K562 (cell line): Measurements from ENCODE around the gene NEURL4. TPM values are rescaled to one million over a fixed set of nuclear protein-coding genes. Genes with fewer than 3 reads are reported as not detected.

Source experiments
- ATAC-seq: fragments of 200-7000 bp; cut with Tn5 transposase; 3 replicates; pipeline ENCODE4 v1.9.1; 2020; ENCODE audit warnings: moderate library complexity
- BruUV-seq: library from RNA; stranded (reverse); fragments of 400-500 nt; replicated peaks from 2 replicates; lab custom pipeline; 2021; lab: Mats Ljungman, UMichigan
- CTCF ChIA-PET: fragments of 300-600 bp; formaldehyde crosslinking; extraction: SDS; loops from one replicate; lab custom pipeline; 2021; ENCODE audit warnings: low intra/inter-chr PET ratio; lab: Yijun Ruan, JAX
- POLR2A ChIA-PET: fragments of 300-600, 350-650 bp; sonication (Branson Sonifier 250); formaldehyde crosslinking; extraction: SDS; loops from one replicate; lab custom pipeline; 2021; ENCODE audit warnings: antibody characterized with exemption, inconsistent platforms; lab: Yijun Ruan, JAX
- DNase-seq, 4 experiments: peaks; one replicate each; pipeline versions ENCODE4 v3.0.0 to v3.0.0-alpha.2; 2011 to 2018; ENCODE audit warnings: low spot score in 3 of 4, mixed read lengths in 3 of 4; ENCODE audit errors: extremely low read depth in 1 of 4
- FAIRE-seq: peaks from 2 replicates; lab custom pipeline; 2011; peaks lifted over from hg19 to GRCh38; lab: Jason Lieb, UNC
- H2AFZ ChIP-seq: 2 replicates; pipeline ENCODE4 v1.6.0; 2011; ENCODE audit warnings: low read depth, low read length, control low read depth, inconsistent platforms
- H3K27ac ChIP-seq: fragments of 200-600 bp; 3 replicates; pipeline ENCODE4 v1.8.0; 2011; ENCODE audit warnings: low read depth, mild to moderate bottlenecking, control low read depth, inconsistent platforms, low read length, moderate library complexity, mixed read lengths; ENCODE audit errors: extremely low read depth
- H3K27me3 ChIP-seq, 2 experiments: fragments of 300-600 bp in 1 of 2; 2 replicates in 1 of 2; 3 replicates in 1 of 2; pipeline versions ENCODE4 v1.6.0 to v1.8.0; 2011; ENCODE audit warnings: inconsistent platforms in 2 of 2, low read length in 2 of 2, mild to moderate bottlenecking in 1 of 2, mixed read lengths in 1 of 2, moderate library complexity in 1 of 2; ENCODE audit not compliant: control insufficient read depth in 2 of 2, insufficient read depth in 2 of 2
- H3K36me3 ChIP-seq: fragments of 300-600 bp; 3 replicates; pipeline ENCODE4 v1.8.0; 2011; ENCODE audit warnings: mild to moderate bottlenecking, low read length, inconsistent platforms; ENCODE audit not compliant: control insufficient read depth, insufficient read depth
- H3K4me1 ChIP-seq, 2 experiments: fragments of 200-600 bp in 1 of 2; replicated peaks in 1 of 2; 2 replicates in 1 of 2; 3 replicates in 1 of 2; pipeline versions ENCODE4 v1.5.1 to v1.8.0; 2011; ENCODE audit warnings: inconsistent platforms in 2 of 2, low read length in 2 of 2, mild to moderate bottlenecking in 1 of 2, mixed read lengths in 1 of 2, moderate library complexity in 1 of 2; ENCODE audit not compliant: control insufficient read depth in 2 of 2, insufficient read depth in 2 of 2
- H3K4me2 ChIP-seq: 2 replicates; pipeline ENCODE4 v1.6.1; 2011; ENCODE audit warnings: low read length, control low read depth, inconsistent platforms, mixed read lengths; ENCODE audit not compliant: insufficient read depth
- H3K4me3 ChIP-seq: fragments of 200-600 bp; sonication (generic), shearing (Covaris generic); 2 replicates; pipeline ENCODE4 v1.5.1; 2016; ENCODE audit warnings: control low read depth, inconsistent platforms
- H3K79me2 ChIP-seq: fragments of 200-600 bp; 3 replicates; pipeline ENCODE4 v1.8.0; 2011; ENCODE audit warnings: low read length, inconsistent platforms; ENCODE audit not compliant: control insufficient read depth, insufficient read depth
- H3K9ac ChIP-seq, 2 experiments: 2 replicates each; pipeline versions ENCODE4 v1.6.0 to v1.6.1; 2011; ENCODE audit warnings: low read depth in 2 of 2, low read length in 2 of 2, control low read depth in 1 of 2, inconsistent platforms in 1 of 2, mild to moderate bottlenecking in 1 of 2, mixed read lengths in 1 of 2; ENCODE audit not compliant: insufficient read depth in 1 of 2
- H3K9me1 ChIP-seq: one replicate; pipeline ENCODE4 v1.6.0; 2011; ENCODE audit warnings: inconsistent platforms, mild to moderate bottlenecking, low read length, moderate library complexity; ENCODE audit not compliant: control insufficient read depth, insufficient read depth
- H3K9me3 ChIP-seq: replicated peaks from 2 replicates; pipeline ENCODE4 v1.5.1; 2011; ENCODE audit warnings: low read depth, low read length, inconsistent platforms; ENCODE audit not compliant: control insufficient read depth, insufficient read depth
- H4K20me1 ChIP-seq: replicated peaks from 2 replicates; pipeline ENCODE4 v1.6.1; 2011; ENCODE audit warnings: low read length, inconsistent platforms, mixed read lengths; ENCODE audit not compliant: control insufficient read depth, insufficient read depth
- BRF2 ChIP-seq: IDR thresholded peaks from 3 replicates; pipeline ENCODE4 v1.6.1; 2011; ENCODE audit warnings: borderline replicate concordance, mild to moderate bottlenecking; ENCODE audit not compliant: insufficient read length, insufficient read depth
- C11orf30 ChIP-seq: fragments of 450-650 bp; IDR thresholded peaks from 2 replicates; pipeline ENCODE4 v1.6.1; 2016; ENCODE audit warnings: low read depth, mild to moderate bottlenecking
- EP300 ChIP-seq: IDR thresholded peaks from 2 replicates; pipeline ENCODE4 v1.6.1; 2012; ENCODE audit warnings: low read length, improper control_type of control experiment
- POLR3A ChIP-seq: IDR thresholded peaks from 2 replicates; pipeline ENCODE4 v1.6.1; 2011; ENCODE audit warnings: borderline replicate concordance, mild to moderate bottlenecking, moderate library complexity; ENCODE audit not compliant: insufficient read length, insufficient read depth; ENCODE audit errors: extremely low read depth
- PTTG1 ChIP-seq: fragments of 450-650 bp; IDR thresholded peaks from 2 replicates; pipeline ENCODE4 v1.6.1; 2016; ENCODE audit warnings: low read depth, mild to moderate bottlenecking, missing genetic modification characterization, missing compliant biosample characterization
- TFAP4 ChIP-seq: sonication (generic); formaldehyde crosslinking; IDR thresholded peaks from 2 replicates; pipeline ENCODE4 v1.8.0; 2022; ENCODE audit warnings: missing genetic modification reagents, mild to moderate bottlenecking, moderate library complexity, borderline replicate concordance
- THAP12 ChIP-seq: fragments of 250-450 bp; sonication (Bioruptor Pico); IDR thresholded peaks from 2 replicates; pipeline ENCODE4 v1.9.0; 2021; ENCODE audit warnings: mild to moderate bottlenecking, inconsistent platforms
- TRIM25 ChIP-seq: fragments of 450-650 bp; IDR thresholded peaks from 2 replicates; pipeline ENCODE4 v1.7.0; 2016; ENCODE audit warnings: borderline replicate concordance
- ZNF174 ChIP-seq: fragments of 250-450 bp; sonication (Bioruptor Pico); IDR thresholded peaks from 2 replicates; pipeline ENCODE4 v1.4.0; 2020; ENCODE audit warnings: mild to moderate bottlenecking
- WGBS: fragments of 100-300 bp; shearing (Covaris generic); methylation state at CpG from one replicate; pipeline ENCODE4 v1.1.6; 2016; ENCODE audit warnings: low coverage, mixed read lengths; ENCODE audit not compliant: insufficient coverage; ENCODE audit errors: missing lambda C conversion rate; 5-methylcytosine and 5-hydroxymethylcytosine counted together
- in situ Hi-C: fragments of 300-500 bp; cut with MboI; formaldehyde crosslinking; loops from 4 replicates; pipeline ENCODE4 v1.15.0; 2018; ENCODE audit warnings: inconsistent platforms, mixed read lengths
- intact Hi-C: fragments of 100-400 bp; cut with micrococcal nuclease; formaldehyde crosslinking; loops from 2 replicates; pipeline ENCODE4 v1.14.2; 2022
- polyA plus RNA-seq, 8 experiments: library from polyadenylated mRNA; depleted of rRNA in 4 of 8; stranded (reverse) in 5 of 8; unstranded in 3 of 8; fragments of >200 nt; fragmentation: Nextera tagmentation in 2 of 8; fragmentation: Illumina TruSeq in 1 of 8; extraction: Ambion mirVana in 2 of 8; extraction: Trizol in 1 of 8; gene quantifications; 2 replicates each; pipeline versions ENCODE4 v1.2.1 to v1.2.3, GENCODE V29; 2011 to 2014; ENCODE audit warnings: inconsistent platforms in 1 of 8, missing spikeins in 1 of 8
- total RNA-seq, 7 experiments: library from RNA; depleted of rRNA in 6 of 7; stranded (reverse); fragments of >200 nt in 6 of 7; fragmentation: Illumina TruSeq in 2 of 7; extraction: Trizol in 2 of 7; gene quantifications; 2 replicates each; pipeline versions ENCODE4 v1.2.1 to v1.2.3, GENCODE V29; 2011 to 2021; ENCODE audit warnings: low replicate concordance in 1 of 7

Gene NEURL4
- total and polyA plus RNA-seq, 9 of the 15 experiments (the other 6 are each of a cell fraction or from before 2014, with no cell fraction given): 0.08 to 37.4 (median 11.5) TPM

GRCh38 chr17:7289256-7290032 lies 39.7 kb downstream of the NEURL4 start:
- TF ChIP-seq THAP12 (no peak), BRF2 (no peak), TFAP4 (CRISPR knock-in tag) (no peak), PTTG1 (no peak), EP300 (no peak), ZNF174 (CRISPR knock-in tag) (no peak), POLR3A (no peak), TRIM25 (no peak), C11orf30 (no peak)
- TF ChIP-seq, all 486 proteins: peak for 0
- peaks cover 11 to 33% of the 10 kb centered on the region in 2 experiments for H3K4me1 ChIP-seq
- H3K4me2 ChIP-seq: no peak overlapping the region
- H4K20me1 ChIP-seq: no peaks in the 10 kb centered on the region
- H3K27ac ChIP-seq: no peak overlapping the region
- 49% methylated on average over 5 of the region's 18 CpGs for WGBS
- no peaks in the 10 kb centered on the region for H3K27me3 ChIP-seq
- H2AFZ ChIP-seq: no peak overlapping the region
- no peak overlapping the region for H3K9ac ChIP-seq
- no TSS peak for BruUV-seq
- intact Hi-C loops (no loop called here), in situ Hi-C loops (no loop called here)
- H3K36me3 ChIP-seq: 0 out of 3 replicates have a peak, but pooled peaks cover 3% of the 10 kb centered on the region
- H3K9me1 ChIP-seq: no peaks in the 10 kb centered on the region
- H3K79me2 ChIP-seq: no peaks in the 10 kb centered on the region
- no peaks in the 10 kb centered on the region for H3K9me3 ChIP-seq
- ATAC-seq: no peak
- no peak for FAIRE-seq
- ChIA-PET CTCF (no interaction called here), POLR2A (interaction anchor here (0.7 to 0.8 kb wide), 2 partner anchors 15 to 19 kb away, joined by 3 read pairs; no protein-coding TSS in a partner anchor)
- DNase-seq: no peak
- no peak overlapping the region for H3K4me3 ChIP-seq
